GM23338 (cell line): ENCODE data around the gene GALNT11. TPM values are rescaled to one million over a fixed set of nuclear protein-coding genes. Genes with fewer than 3 reads are reported as not detected.

Experiments used
- ATAC-seq: fragments of 200-7000 bp; cut with Tn5 transposase; 3 replicates; pipeline ENCODE4 v1.9.1; 2020
- DNase-seq: peaks from one replicate; pipeline ENCODE4 v3.0.0-alpha.2; 2015; ENCODE audit warnings: low spot score
- H2AFZ ChIP-seq: fragments of 200-600 bp; sonication (generic); 2 replicates; pipeline ENCODE4 v1.8.0; 2016; ENCODE audit warnings: antibody characterized with exemption, mild to moderate bottlenecking, moderate library complexity
- H3F3A ChIP-seq: fragments of 200-600 bp; sonication (generic); replicated peaks from 2 replicates; pipeline ENCODE4 v1.8.0; 2017; ENCODE audit warnings: antibody characterized with exemption, mixed run types, low read depth
- H3K27ac ChIP-seq: fragments of 200-600 bp; sonication (generic); 2 replicates; pipeline ENCODE4 v1.6.1; 2016; ENCODE audit warnings: low read depth
- H3K27me3 ChIP-seq: fragments of 200-600 bp; sonication (generic); 2 replicates; pipeline ENCODE4 v1.8.0; 2016; ENCODE audit warnings: mild to moderate bottlenecking, mixed run types, moderate library complexity; ENCODE audit not compliant: insufficient read depth
- H3K36me3 ChIP-seq: fragments of 200-600 bp; sonication (generic); 2 replicates; pipeline ENCODE4 v1.8.0; 2016; ENCODE audit warnings: mild to moderate bottlenecking; ENCODE audit not compliant: insufficient read depth
- H3K4me1 ChIP-seq: fragments of 200-600 bp; sonication (generic); 2 replicates; pipeline ENCODE4 v1.8.0; 2016; ENCODE audit warnings: mild to moderate bottlenecking, moderate library complexity; ENCODE audit not compliant: insufficient read depth
- H3K4me2 ChIP-seq: fragments of 200-600 bp; sonication (generic); 2 replicates; pipeline ENCODE4 v1.7.1; 2017; ENCODE audit warnings: mixed run types
- H3K4me3 ChIP-seq: fragments of 200-600 bp; sonication (generic); 2 replicates; pipeline ENCODE4 v1.6.1; 2016; ENCODE audit warnings: mixed run types
- H3K79me2 ChIP-seq: fragments of 200-600 bp; sonication (generic); replicated peaks from 2 replicates; pipeline ENCODE4 v1.8.0; 2017; ENCODE audit warnings: mild to moderate bottlenecking; ENCODE audit not compliant: insufficient read depth
- H3K9me2 ChIP-seq: fragments of 200-600 bp; sonication (generic); 2 replicates; pipeline ENCODE4 v1.8.0; 2017; ENCODE audit not compliant: insufficient read depth
- H4K20me1 ChIP-seq: fragments of 200-600 bp; sonication (generic); replicated peaks from 2 replicates; pipeline ENCODE4 v1.8.0; 2017; ENCODE audit warnings: mild to moderate bottlenecking; ENCODE audit not compliant: insufficient read depth
- H3K27ac Mint-ChIP-seq: 2 replicates; pipeline ENCODE4 v1.8.0; 2020; ENCODE audit warnings: inconsistent platforms, mild to moderate bottlenecking, moderate library complexity, mixed read lengths
- H3K27me3 Mint-ChIP-seq: 3 replicates; pipeline ENCODE4 v1.8.0; 2022; ENCODE audit warnings: low read depth, mild to moderate bottlenecking, moderate library complexity, mixed read lengths, inconsistent platforms; ENCODE audit not compliant: insufficient read depth, poor library complexity
- H3K36me3 Mint-ChIP-seq: 3 replicates; pipeline ENCODE4 v1.8.0; 2021; ENCODE audit warnings: low read depth, mild to moderate bottlenecking, inconsistent platforms, moderate library complexity, mixed read lengths
- H3K4me1 Mint-ChIP-seq: 3 replicates; pipeline ENCODE4 v1.8.0; 2020; ENCODE audit warnings: mild to moderate bottlenecking, inconsistent platforms, mixed read lengths
- H3K4me3 Mint-ChIP-seq: 3 replicates; pipeline ENCODE4 v1.8.0; 2021; ENCODE audit warnings: moderate library complexity, mild to moderate bottlenecking, inconsistent platforms, mixed read lengths
- H3K9me3 Mint-ChIP-seq: 3 replicates; pipeline ENCODE4 v1.8.0; 2020; ENCODE audit warnings: moderate library complexity, mild to moderate bottlenecking, inconsistent platforms, mixed read lengths
- CREB1 ChIP-seq: fragments of 250-450 bp; sonication (Bioruptor Pico); IDR thresholded peaks from 2 replicates; pipeline ENCODE4 v1.5.0; 2020; ENCODE audit warnings: low read depth, mild to moderate bottlenecking, moderate library complexity
- CTCF ChIP-seq, 2 experiments: fragments of 200-600 bp in 1 of 2; sonication (generic) in 1 of 2; conservative IDR thresholded peaks; 2 replicates each; pipeline versions ENCODE4 v1.5.1 to v1.6.1; 2016 to 2017; ENCODE audit warnings: antibody characterized with exemption in 2 of 2, low read depth in 2 of 2, mild to moderate bottlenecking in 2 of 2, moderate library complexity in 1 of 2
- EZH2 ChIP-seq: fragments of 200-600 bp; sonication (generic); IDR thresholded peaks from one replicate; pipeline ENCODE4 v1.8.0; 2017; ENCODE audit warnings: antibody characterized with exemption, mild to moderate bottlenecking, low read depth; ENCODE audit not compliant: unreplicated experiment
- EZH2phosphoT487 ChIP-seq: fragments of 200-600 bp; sonication (generic); IDR thresholded peaks from one replicate; pipeline ENCODE4 v1.8.1; 2018; ENCODE audit warnings: antibody characterized with exemption; ENCODE audit not compliant: unreplicated experiment
- JUNB ChIP-seq: IDR thresholded peaks from one replicate; pipeline ENCODE4 v1.6.1; 2016; ENCODE audit warnings: antibody characterized with exemption; ENCODE audit not compliant: unreplicated experiment
- NANOG ChIP-seq: IDR thresholded peaks from 2 replicates; pipeline ENCODE4 v1.6.1; 2016; ENCODE audit warnings: antibody characterized with exemption, borderline replicate concordance
- POLR2AphosphoS5 ChIP-seq: IDR thresholded peaks from 2 replicates; pipeline ENCODE4 v1.6.1; 2016; ENCODE audit warnings: antibody characterized with exemption, low read depth
- STAT1 ChIP-seq: IDR thresholded peaks from one replicate; pipeline ENCODE4 v1.6.1; 2016; ENCODE audit warnings: antibody characterized with exemption; ENCODE audit not compliant: unreplicated experiment
- ZNF114 ChIP-seq: fragments of 250-450 bp; sonication (Bioruptor Pico); IDR thresholded peaks from 2 replicates; pipeline ENCODE4 v1.5.0; 2020; ENCODE audit warnings: mild to moderate bottlenecking, moderate library complexity
- polyA plus RNA-seq: library from polyadenylated mRNA; unstranded; fragments of >200 nt; fragmentation: Nextera tagmentation; extraction: Ambion mirVana; gene quantifications from 2 replicates; pipeline ENCODE4 v1.2.1, GENCODE V29; 2016
- total RNA-seq: library from RNA; depleted of rRNA; stranded (reverse); fragments of >200 nt; shearing (Covaris generic); gene quantifications from 2 replicates; pipeline ENCODE4 v1.2.3, GENCODE V29; 2014
- TF ChIP-seq, protein P1 (sequence below): IDR thresholded peaks from one replicate; pipeline ENCODE4 v1.6.1; 2018; ENCODE audit warnings: antibody characterized with exemption; ENCODE audit not compliant: unreplicated experiment
- TF ChIP-seq, protein P2 (sequence below): IDR thresholded peaks from 2 replicates; pipeline ENCODE4 v1.6.1; 2016; ENCODE audit warnings: antibody characterized with exemption

Gene GALNT11
- total and polyA plus RNA-seq, 2 experiments from 2014 or later = 16.1 to 33.6 TPM

- no peaks in the 10 kb centered on the region for H3K4me1 Mint-ChIP-seq
- Histone ChIP-seq H3K4me2 (no peak overlapping the region), H3K4me1 (no peaks in the 10 kb centered on the region), H3K27ac (no peak overlapping the region), H3K4me3 (no peak overlapping the region), H2AFZ (no peak overlapping the region), H3K36me3 (no peaks in the 10 kb centered on the region), H3K27me3 (no peaks in the 10 kb centered on the region), H3K79me2 (no peaks in the 10 kb centered on the region), H3F3A (no peaks in the 10 kb centered on the region), H4K20me1 (no peaks in the 10 kb centered on the region), H3K9me2 (no peaks in the 10 kb centered on the region; the same call in 1 of the 2 replicates)
- H3K27me3 Mint-ChIP-seq = no peaks in the 10 kb centered on the region
- H3K4me3 Mint-ChIP-seq = no peak overlapping the region
- TF ChIP-seq CTCF (conservative IDR thresholded peaks at IDR 0.05; ENCODE audit: low read depth in 2 of 2) (no peak), POLR2AphosphoS5 (no peak), ZNF114 (CRISPR knock-in tag) (no peak), STAT1 (no peak), NANOG (no peak), EZH2phosphoT487 (no peak), CREB1 (CRISPR knock-in tag) (no peak), JUNB (no peak)
- TF ChIP-seq, protein P1, sequence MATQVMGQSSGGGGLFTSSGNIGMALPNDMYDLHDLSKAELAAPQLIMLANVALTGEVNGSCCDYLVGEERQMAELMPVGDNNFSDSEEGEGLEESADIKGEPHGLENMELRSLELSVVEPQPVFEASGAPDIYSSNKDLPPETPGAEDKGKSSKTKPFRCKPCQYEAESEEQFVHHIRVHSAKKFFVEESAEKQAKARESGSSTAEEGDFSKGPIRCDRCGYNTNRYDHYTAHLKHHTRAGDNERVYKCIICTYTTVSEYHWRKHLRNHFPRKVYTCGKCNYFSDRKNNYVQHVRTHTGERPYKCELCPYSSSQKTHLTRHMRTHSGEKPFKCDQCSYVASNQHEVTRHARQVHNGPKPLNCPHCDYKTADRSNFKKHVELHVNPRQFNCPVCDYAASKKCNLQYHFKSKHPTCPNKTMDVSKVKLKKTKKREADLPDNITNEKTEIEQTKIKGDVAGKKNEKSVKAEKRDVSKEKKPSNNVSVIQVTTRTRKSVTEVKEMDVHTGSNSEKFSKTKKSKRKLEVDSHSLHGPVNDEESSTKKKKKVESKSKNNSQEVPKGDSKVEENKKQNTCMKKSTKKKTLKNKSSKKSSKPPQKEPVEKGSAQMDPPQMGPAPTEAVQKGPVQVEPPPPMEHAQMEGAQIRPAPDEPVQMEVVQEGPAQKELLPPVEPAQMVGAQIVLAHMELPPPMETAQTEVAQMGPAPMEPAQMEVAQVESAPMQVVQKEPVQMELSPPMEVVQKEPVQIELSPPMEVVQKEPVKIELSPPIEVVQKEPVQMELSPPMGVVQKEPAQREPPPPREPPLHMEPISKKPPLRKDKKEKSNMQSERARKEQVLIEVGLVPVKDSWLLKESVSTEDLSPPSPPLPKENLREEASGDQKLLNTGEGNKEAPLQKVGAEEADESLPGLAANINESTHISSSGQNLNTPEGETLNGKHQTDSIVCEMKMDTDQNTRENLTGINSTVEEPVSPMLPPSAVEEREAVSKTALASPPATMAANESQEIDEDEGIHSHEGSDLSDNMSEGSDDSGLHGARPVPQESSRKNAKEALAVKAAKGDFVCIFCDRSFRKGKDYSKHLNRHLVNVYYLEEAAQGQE = no peak
- TF ChIP-seq, protein P2, sequence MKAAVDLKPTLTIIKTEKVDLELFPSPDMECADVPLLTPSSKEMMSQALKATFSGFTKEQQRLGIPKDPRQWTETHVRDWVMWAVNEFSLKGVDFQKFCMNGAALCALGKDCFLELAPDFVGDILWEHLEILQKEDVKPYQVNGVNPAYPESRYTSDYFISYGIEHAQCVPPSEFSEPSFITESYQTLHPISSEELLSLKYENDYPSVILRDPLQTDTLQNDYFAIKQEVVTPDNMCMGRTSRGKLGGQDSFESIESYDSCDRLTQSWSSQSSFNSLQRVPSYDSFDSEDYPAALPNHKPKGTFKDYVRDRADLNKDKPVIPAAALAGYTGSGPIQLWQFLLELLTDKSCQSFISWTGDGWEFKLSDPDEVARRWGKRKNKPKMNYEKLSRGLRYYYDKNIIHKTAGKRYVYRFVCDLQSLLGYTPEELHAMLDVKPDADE = no peak
- no peaks in the 10 kb centered on the region for H3K9me3 Mint-ChIP-seq
- H3K27ac Mint-ChIP-seq = no peak overlapping the region
- DNase-seq = no peak
- ATAC-seq = no peak
- no peaks in the 10 kb centered on the region for H3K36me3 Mint-ChIP-seq
Observed at GRCh38 chr7:152011860-152012259, 13.6 kb upstream of the GALNT11 start.

- Histone ChIP-seq H3F3A (no peaks in the 10 kb centered on the region), H3K27ac (no peak overlapping the region), H3K4me1 (no peaks in the 10 kb centered on the region), H3K9me2 (no peaks in the 10 kb centered on the region; the same call in 1 of the 2 replicates), H3K36me3 (no peaks in the 10 kb centered on the region), H3K4me2 (no peak overlapping the region), H3K79me2 (no peaks in the 10 kb centered on the region), H2AFZ (no peak overlapping the region), H3K4me3 (no peak overlapping the region), H4K20me1 (no peaks in the 10 kb centered on the region), H3K27me3 (no peaks in the 10 kb centered on the region)
- no peaks in the 10 kb centered on the region for H3K36me3 Mint-ChIP-seq
- no peaks in the 10 kb centered on the region for H3K4me1 Mint-ChIP-seq
- no peak overlapping the region for H3K4me3 Mint-ChIP-seq
- no peaks in the 10 kb centered on the region for H3K27me3 Mint-ChIP-seq
- DNase-seq = no peak
- no peak for ATAC-seq
- H3K27ac Mint-ChIP-seq = no peak overlapping the region
- no peaks in the 10 kb centered on the region for H3K9me3 Mint-ChIP-seq
- no peak for TF ChIP-seq EZH2
- no peak for TF ChIP-seq CREB1 (CRISPR knock-in tag)
- TF ChIP-seq, protein P1 = no peak
- no peak for TF ChIP-seq CTCF (conservative IDR thresholded peaks at IDR 0.05; ENCODE audit: low read depth in 2 of 2)
- TF ChIP-seq ZNF114 (CRISPR knock-in tag) = no peak
Observed at GRCh38 chr7:152013230-152013629, 12.2 kb upstream of the GALNT11 start.
